ENCODE measurements around the gene TJP3. TPM values are rescaled to one million over a fixed set of nuclear protein-coding genes. Genes with fewer than 3 reads are reported as not detected.

The TJP3 gene
- total and polyA plus RNA-seq, 10 of the 15 experiments (the other 5 are each of a cell fraction or from before 2014, with no cell fraction given): 0.04 to 1.2 (median 0.29) TPM; not detected in 6

GRCh38 chr19:3771906-3772455 is 63.8 kb downstream of the TJP3 start, which contains the start of gene RAX2 (continued):
- TF ChIP-seq FOXM1 (IDR thresholded peaks at IDR 0.05; ENCODE audit: low read depth, low read length) (no peak), ZNF274 (IDR thresholded peaks at IDR 0.05; ENCODE audit: insufficient read depth, insufficient read length) (no peak)

- Histone ChIP-seq H3K79me2 (ENCODE audit: control insufficient read depth, insufficient read depth, low read length) (no peaks in the 10 kb centered on the region), H3K36me3 (ENCODE audit: control insufficient read depth in 2 of 2, insufficient read depth in 2 of 2, low read length in 1 of 2) (no peaks in the 10 kb centered on the region), H3K9ac (ENCODE audit: control insufficient read depth, insufficient read depth, low read length) (no peak overlapping the region), H3K27me3 (replicated peaks in 1 of 2; ENCODE audit: control insufficient read depth in 2 of 2, insufficient read depth in 2 of 2, low read length in 1 of 2) (no peaks in the 10 kb centered on the region), H3K4me1 (ENCODE audit: control insufficient read depth, insufficient read depth, low read length) (no peaks in the 10 kb centered on the region), H3K4me3 (no peak overlapping the region), H2AFZ (ENCODE audit: control insufficient read depth, low read depth, low read length) (no peak overlapping the region), H3K27ac (ENCODE audit: control insufficient read depth, insufficient read depth) (no peak overlapping the region), H4K20me1 (ENCODE audit: control insufficient read depth, insufficient read depth) (no peaks in the 10 kb centered on the region), H3K9me3 (replicated peaks; ENCODE audit: control insufficient read depth, insufficient read depth, low read length) (no peaks in the 10 kb centered on the region; the same call in 2 of the 3 replicates), H3K4me2 (ENCODE audit: control insufficient read depth, insufficient read depth) (no peak overlapping the region)
- CTCF ChIA-PET: no interaction called here
- BruUV-seq (replicated peaks): no TSS peak
- 59% methylated on average over 12 of the region's 12 CpGs for WGBS (ENCODE audit: insufficient coverage, insufficient replicate concordance, low lambda C conversion rate, missing lambda C conversion rate)
- POLR2A ChIA-PET: interaction anchor here (0.8 kb wide), 1 partner anchor 10 kb away, joined by 3 read pairs; no protein-coding TSS in a partner anchor
- RAD21 ChIA-PET (ENCODE audit: unreplicated experiment): no interaction called here
- DNase-seq (ENCODE audit: low read depth, low spot score): no peak
- no peak for FAIRE-seq
- in situ Hi-C loops (cut with MboI): no loop called here
- ATAC-seq: no peak
- intact Hi-C loops (cut with micrococcal nuclease; ENCODE audit: unreplicated experiment): no loop called here
- SMC1A ChIA-PET (ENCODE audit: uncharacterized antibody, unreplicated experiment): no interaction called here
- TF ChIP-seq HDAC2 (IDR thresholded peaks at IDR 0.05) (no peak), NFYB (IDR thresholded peaks at IDR 0.05; ENCODE audit: insufficient read depth, low read depth, low read length) (no peak), ZNF207 (IDR thresholded peaks at IDR 0.05; ENCODE audit: borderline replicate concordance) (no peak), ESRRA (IDR thresholded peaks at IDR 0.05; ENCODE audit: low read length) (no peak), NFYA (IDR thresholded peaks at IDR 0.05; ENCODE audit: borderline replicate concordance, low read depth, low read length) (no peak), STAT3 (IDR thresholded peaks at IDR 0.05; ENCODE audit: low read depth, low read length) (no peak), MTA3 (IDR thresholded peaks at IDR 0.05; ENCODE audit: borderline replicate concordance, low read length) (no peak), CHD2 (IDR thresholded peaks at IDR 0.05; ENCODE audit: borderline replicate concordance, low read depth, low read length) (no peak), YY1 (IDR thresholded peaks at IDR 0.05; ENCODE audit: low read depth, low read length) (no peak), IKZF2 (IDR thresholded peaks at IDR 0.05) (no peak), SMC3 (IDR thresholded peaks at IDR 0.05; ENCODE audit: borderline replicate concordance, low read length) (no peak), POU2F2 (IDR thresholded peaks at IDR 0.05; ENCODE audit: borderline replicate concordance, low read depth, low read length) (no peak)
- TF ChIP-seq, protein P1, sequence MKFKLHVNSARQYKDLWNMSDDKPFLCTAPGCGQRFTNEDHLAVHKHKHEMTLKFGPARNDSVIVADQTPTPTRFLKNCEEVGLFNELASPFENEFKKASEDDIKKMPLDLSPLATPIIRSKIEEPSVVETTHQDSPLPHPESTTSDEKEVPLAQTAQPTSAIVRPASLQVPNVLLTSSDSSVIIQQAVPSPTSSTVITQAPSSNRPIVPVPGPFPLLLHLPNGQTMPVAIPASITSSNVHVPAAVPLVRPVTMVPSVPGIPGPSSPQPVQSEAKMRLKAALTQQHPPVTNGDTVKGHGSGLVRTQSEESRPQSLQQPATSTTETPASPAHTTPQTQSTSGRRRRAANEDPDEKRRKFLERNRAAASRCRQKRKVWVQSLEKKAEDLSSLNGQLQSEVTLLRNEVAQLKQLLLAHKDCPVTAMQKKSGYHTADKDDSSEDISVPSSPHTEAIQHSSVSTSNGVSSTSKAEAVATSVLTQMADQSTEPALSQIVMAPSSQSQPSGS (IDR thresholded peaks at IDR 0.05; ENCODE audit: low read length): no peak
- TF ChIP-seq, protein P2, sequence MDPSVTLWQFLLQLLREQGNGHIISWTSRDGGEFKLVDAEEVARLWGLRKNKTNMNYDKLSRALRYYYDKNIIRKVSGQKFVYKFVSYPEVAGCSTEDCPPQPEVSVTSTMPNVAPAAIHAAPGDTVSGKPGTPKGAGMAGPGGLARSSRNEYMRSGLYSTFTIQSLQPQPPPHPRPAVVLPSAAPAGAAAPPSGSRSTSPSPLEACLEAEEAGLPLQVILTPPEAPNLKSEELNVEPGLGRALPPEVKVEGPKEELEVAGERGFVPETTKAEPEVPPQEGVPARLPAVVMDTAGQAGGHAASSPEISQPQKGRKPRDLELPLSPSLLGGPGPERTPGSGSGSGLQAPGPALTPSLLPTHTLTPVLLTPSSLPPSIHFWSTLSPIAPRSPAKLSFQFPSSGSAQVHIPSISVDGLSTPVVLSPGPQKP (IDR thresholded peaks at IDR 0.05; ENCODE audit: low read depth, low read length): no peak
- TF ChIP-seq, protein P3, sequence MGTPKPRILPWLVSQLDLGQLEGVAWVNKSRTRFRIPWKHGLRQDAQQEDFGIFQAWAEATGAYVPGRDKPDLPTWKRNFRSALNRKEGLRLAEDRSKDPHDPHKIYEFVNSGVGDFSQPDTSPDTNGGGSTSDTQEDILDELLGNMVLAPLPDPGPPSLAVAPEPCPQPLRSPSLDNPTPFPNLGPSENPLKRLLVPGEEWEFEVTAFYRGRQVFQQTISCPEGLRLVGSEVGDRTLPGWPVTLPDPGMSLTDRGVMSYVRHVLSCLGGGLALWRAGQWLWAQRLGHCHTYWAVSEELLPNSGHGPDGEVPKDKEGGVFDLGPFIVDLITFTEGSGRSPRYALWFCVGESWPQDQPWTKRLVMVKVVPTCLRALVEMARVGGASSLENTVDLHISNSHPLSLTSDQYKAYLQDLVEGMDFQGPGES (IDR thresholded peaks at IDR 0.05): no peak
Measured at GRCh38 chr19:3773814-3774515, 65.8 kb downstream of the TJP3 start.

All from GM12878 (cell line).